NCI-H2171 treated with DMSO at 0.1 percent for 48 hours (cell line): ENCODE measurements around the gene PPM1E.
A peak's percentile ranks its signal among the peaks of the same experiment; 100 is the strongest.
"Not testable (repeated sequence)": the region's sequence is repeated elsewhere in the genome, so short reads cannot be mapped to it uniquely, and the experiment has no call there.

ENCODE experiments used
- DNase-seq: peaks from one replicate; lab custom pipeline; 2025; lab: John Stamatoyannopoulos, UW

The PPM1E gene

DNA sequence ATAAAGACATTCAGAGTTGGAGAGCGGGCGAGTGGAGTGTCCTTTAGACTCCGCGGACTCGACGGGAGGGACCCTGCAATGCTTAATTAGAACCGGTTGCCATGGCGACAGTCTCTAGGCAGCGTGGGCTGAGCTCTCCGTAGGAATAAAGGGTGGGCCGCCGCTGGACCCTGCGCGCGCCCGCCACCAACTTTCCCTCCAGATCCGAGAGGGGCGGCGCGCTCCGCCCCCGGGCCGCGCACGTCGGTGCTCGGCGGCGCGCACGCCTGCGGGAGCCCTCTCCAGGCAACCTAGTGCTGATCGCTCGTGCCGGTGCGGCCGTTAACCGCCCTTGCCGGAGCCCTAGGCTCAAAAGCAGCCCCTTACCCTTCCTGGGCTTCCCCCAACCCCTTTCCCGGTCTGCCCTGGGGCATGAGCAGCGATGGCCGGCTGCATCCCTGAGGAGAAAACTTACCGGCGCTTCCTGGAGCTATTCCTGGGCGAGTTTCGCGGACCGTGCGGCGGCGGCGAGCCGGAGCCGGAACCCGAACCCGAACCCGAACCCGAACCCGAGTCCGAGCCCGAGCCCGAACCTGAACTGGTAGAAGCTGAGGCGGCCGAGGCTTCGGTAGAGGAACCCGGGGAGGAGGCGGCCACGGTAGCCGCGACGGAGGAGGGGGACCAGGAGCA is at the start of gene PPM1E:
Gene PPM1E (plus strand): TSS at position 278 of the 669 bp plus-strand sequence.
- peak; percentile 92 for DNase-seq

GRCh38 chr17:58706351-58707140 is 49.1 kb upstream of the PPM1E start:
- DNase-seq, result no peak

- DNase-seq, result peak; percentile 57
These were observed 44.6 kb upstream of the PPM1E start for GRCh38 chr17:58710948-58711552.

GRCh38 chr17:58722274-58722673 is 33.4 kb upstream of the PPM1E start:
- no peak for DNase-seq

GRCh38 chr17:58722696-58723095 is 33.0 kb upstream of the PPM1E start:
- DNase-seq, result no peak

DNA sequence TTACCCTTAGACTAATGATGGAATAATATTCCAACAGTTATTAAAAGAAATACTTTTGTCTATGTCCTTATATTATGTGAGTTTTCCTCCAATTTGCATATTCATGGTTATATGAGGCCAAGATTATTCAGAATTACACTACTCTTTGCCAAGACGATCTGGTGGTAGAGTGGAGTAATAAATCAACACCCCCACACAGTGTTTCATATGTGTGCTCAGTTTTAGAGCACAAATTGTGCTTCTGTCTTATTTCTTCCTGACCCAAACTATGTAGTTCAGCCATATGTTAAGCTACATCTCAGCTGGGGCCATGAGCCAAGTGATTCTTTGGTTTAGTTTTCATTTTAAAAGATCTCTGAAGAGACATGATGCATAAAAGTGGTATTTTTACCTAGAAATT is 26.9 kb upstream of the PPM1E start:
- DNase-seq, result no peak

DNA sequence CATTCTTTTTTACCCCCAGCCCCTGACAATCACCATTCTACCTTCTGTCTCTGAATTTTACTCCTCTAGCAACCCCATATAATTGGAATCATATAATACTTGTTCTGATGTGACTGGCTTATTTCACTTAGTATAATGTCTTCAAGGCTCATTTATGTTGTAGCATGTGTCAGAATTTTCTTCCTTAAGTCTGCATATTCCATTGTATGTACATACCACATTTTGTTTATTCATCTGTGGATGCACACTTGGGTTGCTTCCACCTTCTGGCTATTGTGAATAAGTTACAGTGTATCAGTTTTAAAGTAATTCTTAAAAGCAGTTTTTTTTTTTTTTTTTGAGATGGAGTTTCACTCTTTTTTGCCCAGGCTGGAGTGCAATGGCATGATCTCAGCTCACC is 24.7 kb upstream of the PPM1E start:
- no peak for DNase-seq

DNA sequence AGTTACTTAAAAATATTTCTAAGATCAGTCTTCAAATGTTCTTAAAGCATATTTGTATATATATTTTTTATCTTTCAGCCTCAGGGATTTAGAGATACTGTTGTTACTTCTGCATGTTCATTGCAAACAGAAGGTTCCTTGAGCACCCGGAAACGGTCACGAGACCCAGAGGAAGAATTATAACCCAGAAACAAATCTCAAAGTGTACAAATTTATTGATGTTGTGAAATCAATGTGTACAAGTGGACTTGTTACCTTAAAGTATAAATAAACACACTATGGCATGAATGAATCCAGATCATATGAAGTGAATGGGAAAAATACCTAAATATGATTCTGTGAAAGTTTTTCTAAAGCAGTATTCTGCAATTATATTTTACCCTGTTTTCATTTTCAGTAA is 21.6 kb upstream of the PPM1E start:
- DNase-seq, result no peak

DNA sequence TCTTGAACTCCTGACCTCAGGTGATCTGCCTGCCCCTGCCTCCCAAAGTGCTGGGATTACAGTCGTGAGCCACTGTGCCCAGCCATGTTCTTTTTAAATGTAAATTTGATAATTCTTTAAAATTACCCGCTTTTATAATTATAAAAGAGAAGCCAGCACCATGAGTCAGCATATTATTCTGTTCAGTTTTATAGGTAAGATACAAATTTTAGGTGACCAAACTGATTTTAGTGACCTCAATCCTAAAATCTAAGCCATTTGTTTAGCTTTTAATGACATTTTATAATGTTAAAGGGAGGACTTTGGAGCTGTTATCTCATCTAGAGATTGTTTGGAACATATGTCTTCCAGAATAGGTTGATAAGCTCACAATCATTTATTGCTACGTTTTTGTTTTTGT is 20.8 kb upstream of the PPM1E start:
- DNase-seq, result no peak

DNA sequence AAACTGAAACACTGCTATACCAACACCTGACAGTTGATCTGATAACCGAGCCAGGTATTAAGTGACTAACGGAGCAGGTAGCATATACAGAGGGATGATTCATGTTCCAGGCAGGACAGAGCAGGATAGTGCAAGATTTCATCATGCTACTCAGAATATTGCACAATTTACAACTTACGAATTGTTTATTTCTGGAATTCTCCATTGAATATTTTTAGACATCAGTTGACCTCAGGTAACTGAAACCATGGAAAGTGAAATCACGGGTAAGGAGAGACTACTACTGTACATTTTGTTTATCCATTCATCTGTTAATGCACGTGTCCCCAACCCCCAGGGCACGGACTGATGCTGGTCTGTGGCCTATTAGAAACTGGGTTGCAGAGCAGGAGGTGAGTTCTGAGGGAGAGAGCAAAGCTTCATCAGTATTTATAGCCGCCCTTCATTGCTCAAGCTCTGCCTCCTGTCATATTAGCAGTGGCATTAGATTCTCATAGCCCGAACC is 14.5 kb upstream of the PPM1E start:
- no peak for DNase-seq

- peak; percentile 30 for DNase-seq
These were observed 8.0 kb upstream of the PPM1E start for GRCh38 chr17:58747674-58748073.

GRCh38 chr17:58749627-58750026 is 6.0 kb upstream of the PPM1E start:
- not testable (repeated sequence) for DNase-seq

DNA sequence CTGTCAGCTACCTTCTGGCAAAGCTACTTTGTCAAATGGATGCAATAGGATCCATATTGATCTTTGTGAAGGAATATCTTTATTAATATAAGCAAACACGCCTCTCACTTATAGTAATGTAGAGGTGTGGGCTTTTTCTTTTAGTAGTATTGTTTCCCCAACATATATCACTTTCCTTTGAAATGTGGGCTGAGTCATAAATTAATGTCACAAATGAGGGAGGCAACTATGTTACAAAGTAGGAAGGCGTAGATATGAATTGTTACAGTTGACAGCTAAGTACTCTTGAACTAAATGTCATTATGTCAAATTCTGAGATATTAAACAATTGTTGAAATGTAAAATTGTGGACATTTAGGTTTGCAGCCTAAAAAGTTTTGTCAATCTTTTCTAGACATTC is 2.6 kb upstream of the PPM1E start:
- no peak for DNase-seq

- no peak for DNase-seq
These were observed 431 bp upstream of the PPM1E start for GRCh38 chr17:58755269-58755576.

DNA sequence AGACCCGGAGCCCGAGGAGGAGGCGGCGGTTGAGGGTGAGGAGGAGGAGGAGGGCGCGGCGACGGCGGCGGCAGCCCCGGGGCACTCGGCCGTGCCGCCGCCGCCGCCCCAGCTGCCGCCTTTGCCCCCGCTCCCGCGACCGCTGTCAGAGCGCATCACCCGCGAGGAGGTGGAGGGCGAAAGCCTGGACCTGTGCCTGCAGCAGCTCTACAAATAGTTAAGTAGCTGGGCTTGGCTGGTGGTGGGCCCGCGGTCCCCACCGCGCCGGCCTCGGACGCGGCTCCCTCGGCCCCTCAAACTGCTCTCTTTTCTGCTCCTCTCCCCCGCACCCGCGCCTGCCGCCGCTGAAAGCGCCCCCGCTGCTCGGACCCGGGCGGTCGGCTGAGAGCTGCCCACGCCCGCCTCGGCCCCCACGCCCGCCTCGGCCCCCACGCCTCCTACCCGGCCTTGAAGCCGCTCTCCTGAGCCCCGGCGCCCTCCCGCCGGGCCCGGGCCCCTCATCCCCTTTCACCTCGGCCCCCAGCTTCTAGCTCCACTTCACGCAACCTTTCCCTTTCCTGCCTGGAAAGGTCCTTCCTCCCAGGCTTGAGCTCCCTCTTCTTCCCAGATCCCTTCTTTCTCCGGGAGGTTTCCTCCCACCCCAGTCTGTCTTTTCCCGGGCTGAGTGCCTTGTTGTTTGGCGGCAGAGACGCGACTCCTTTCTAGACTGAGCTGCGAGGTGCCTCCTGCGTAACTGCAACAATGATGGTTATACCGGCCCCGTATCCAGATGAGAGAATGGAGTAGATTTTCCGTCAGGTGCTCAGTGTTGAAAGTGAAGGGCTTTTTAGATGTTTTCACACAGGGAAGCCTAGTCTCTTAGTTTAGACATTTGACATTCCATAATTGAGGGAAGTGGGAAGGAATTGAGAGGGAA is 850 bp downstream of the PPM1E start:
- DNase-seq, result peak; percentile 65

DNA sequence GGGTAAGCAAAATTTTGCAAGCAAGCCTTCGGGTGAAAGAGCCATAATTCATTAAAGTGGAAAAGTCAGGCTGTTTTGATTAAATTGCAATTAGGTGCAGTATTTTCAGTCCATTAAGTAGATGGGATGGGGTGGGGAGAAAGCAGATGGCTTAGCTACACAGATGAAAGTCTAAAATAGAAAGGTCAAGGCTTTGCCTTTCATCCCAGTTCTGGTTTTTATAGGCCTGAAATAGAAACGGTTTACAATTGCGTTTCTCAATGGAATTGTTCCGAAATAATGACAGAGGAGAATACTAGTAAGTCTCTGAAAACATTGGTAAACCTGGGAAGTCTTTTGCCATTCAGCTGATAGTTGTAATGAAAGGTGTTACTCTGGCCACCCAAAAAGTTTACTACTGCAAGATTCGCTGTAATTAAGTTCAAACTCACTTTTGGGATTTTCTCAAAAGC is 1.5 kb downstream of the PPM1E start:
- peak; percentile 49 for DNase-seq

GRCh38 chr17:58758890-58759289 is 3.2 kb downstream of the PPM1E start:
- DNase-seq, result no peak

DNA sequence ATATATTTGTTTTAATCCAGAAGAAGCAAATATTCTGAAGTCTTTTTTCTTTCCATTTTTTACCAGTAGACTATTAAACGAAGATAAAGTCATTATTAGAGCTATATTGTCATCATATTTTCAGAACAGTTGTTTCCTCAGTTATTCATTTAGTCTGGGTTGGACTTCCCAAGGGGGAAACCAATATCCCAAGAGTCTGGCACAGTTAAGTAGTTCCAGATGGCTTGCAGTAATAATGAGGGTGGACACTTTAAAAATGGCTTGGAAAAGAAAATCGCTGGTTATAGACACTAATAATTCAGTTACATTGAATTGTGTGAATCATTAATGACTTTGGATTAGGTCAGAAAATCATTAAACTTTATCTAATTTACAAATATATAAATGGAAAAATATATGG is 3.9 kb downstream of the PPM1E start:
- DNase-seq, result peak; percentile 76

GRCh38 chr17:58760248-58760647 is 4.6 kb downstream of the PPM1E start:
- no peak for DNase-seq

GRCh38 chr17:58763263-58763662 is 7.6 kb downstream of the PPM1E start:
- peak; percentile 54 for DNase-seq

- DNase-seq, result no peak
These were observed 8.7 kb downstream of the PPM1E start for GRCh38 chr17:58764373-58764772.

- DNase-seq, result not testable (repeated sequence)
These were observed 22.8 kb downstream of the PPM1E start for GRCh38 chr17:58778482-58778881.
